ENCODE data around the gene PCMTD2. TPM values are rescaled to one million over a fixed set of nuclear protein-coding genes. Genes with fewer than 3 reads are reported as not detected.

The PCMTD2 gene
- total RNA-seq, 4 donors from 2014 or later: 36.5 to 54.8 (median 44.5) TPM

GRCh38 chr20:64268174-64268573 lies 12.6 kb downstream of the PCMTD2 start:
- H3K4me1 ChIP-seq: peaks cover 0 to 13% (median 5%) of the 10 kb centered on the region in 4 donors
- 92% methylated on average over 10 of the region's 10 CpGs for WGBS
- H3K27me3 ChIP-seq: no peaks in the 10 kb centered on the region
- TF ChIP-seq POLR2AphosphoS5 (IDR thresholded peaks at IDR 0.05) (no peak), EP300 (IDR thresholded peaks at IDR 0.05) (no peak), CTCF (IDR thresholded peaks at IDR 0.05) (no peak), POLR2A (IDR thresholded peaks at IDR 0.05; ENCODE audit: low read depth) (no peak)
- H3K4me3 ChIP-seq: no peak overlapping the region
- intact Hi-C loops (cut with DNase I): no loop called here
- H3K36me3 ChIP-seq: peaks cover 3 to 44% (median 24%) of the 10 kb centered on the region in 4 donors
- H3K9me3 ChIP-seq: no peaks in the 10 kb centered on the region
- DNase-seq (ENCODE audit: extremely low spot score): no peak
- H3K27ac ChIP-seq (replicated peaks in 1 of 4): no peak overlapping the region

- 95% methylated on average over 53 of the region's 53 CpGs for WGBS
Observed at GRCh38 chr20:64269604-64270411, 14.3 kb downstream of the PCMTD2 start.

GRCh38 chr20:64271636-64272035 lies 16.1 kb downstream of the PCMTD2 start:
- H3K4me1 ChIP-seq: no peaks in the 10 kb centered on the region
- intact Hi-C loops (cut with DNase I): no loop called here
- H3K27ac ChIP-seq (replicated peaks in 1 of 4): no peak overlapping the region
- no peak overlapping the region for H3K4me3 ChIP-seq
- TF ChIP-seq POLR2AphosphoS5 (IDR thresholded peaks at IDR 0.05) (no peak), CTCF (IDR thresholded peaks at IDR 0.05) (no peak)
- no peaks in the 10 kb centered on the region for H3K9me3 ChIP-seq
- 92% methylated on average over 11 of the region's 11 CpGs for WGBS
- no peak for DNase-seq (ENCODE audit: extremely low spot score)
- H3K36me3 ChIP-seq: peaks cover 7 to 49% (median 31%) of the 10 kb centered on the region in 4 donors
- no peaks in the 10 kb centered on the region for H3K27me3 ChIP-seq

More at GRCh38 chr20:64269604-64270411, 14.3 kb downstream of the PCMTD2 start:
- no peak for DNase-seq (ENCODE audit: extremely low spot score)
- Histone ChIP-seq H3K9me3 (no peaks in the 10 kb centered on the region), H3K4me3 (no peak overlapping the region), H3K36me3 (peaks cover 7 to 54% (median 36%) of the 10 kb centered on the region in 4 donors), H3K4me1 (peaks cover 0 to 10% (median 5%) of the 10 kb centered on the region in 4 donors), H3K27me3 (no peaks in the 10 kb centered on the region), H3K27ac (replicated peaks in 1 of 4) (no peak overlapping the region)
- no peak for TF ChIP-seq POLR2A (IDR thresholded peaks at IDR 0.05; ENCODE audit: low read depth)
- intact Hi-C loops (cut with DNase I): no loop called here

GRCh38 chr20:64273109-64273508 lies 17.6 kb downstream of the PCMTD2 start:
- Histone ChIP-seq H3K4me1 (no peaks in the 10 kb centered on the region), H3K27ac (replicated peaks in 1 of 4) (no peak overlapping the region), H3K27me3 (no peaks in the 10 kb centered on the region), H3K4me3 (no peak overlapping the region), H3K9me3 (no peaks in the 10 kb centered on the region), H3K36me3 (peaks cover 7 to 54% (median 32%) of the 10 kb centered on the region in 4 donors)
- WGBS: 91% methylated on average over 19 of the region's 19 CpGs
- intact Hi-C loops (cut with DNase I): no loop called here
- TF ChIP-seq CTCF (IDR thresholded peaks at IDR 0.05) (no peak), POLR2AphosphoS5 (IDR thresholded peaks at IDR 0.05) (no peak), EP300 (IDR thresholded peaks at IDR 0.05) (no peak), POLR2A (IDR thresholded peaks at IDR 0.05; ENCODE audit: low read depth) (no peak)
- no peak for DNase-seq (ENCODE audit: extremely low spot score)

- H3K4me3 ChIP-seq: no peak overlapping the region
- H3K4me1 ChIP-seq: no peaks in the 10 kb centered on the region
- no peaks in the 10 kb centered on the region for H3K27me3 ChIP-seq
- 97% methylated on average over 5 of the region's 7 CpGs for WGBS
- DNase-seq (ENCODE audit: extremely low spot score): no peak
- no peak for TF ChIP-seq CTCF (IDR thresholded peaks at IDR 0.05)
- no peak for TF ChIP-seq POLR2A (IDR thresholded peaks at IDR 0.05; ENCODE audit: low read depth)
- H3K9me3 ChIP-seq: no peaks in the 10 kb centered on the region
- intact Hi-C loops (cut with DNase I): no loop called here
- H3K27ac ChIP-seq (replicated peaks in 1 of 4): no peak overlapping the region
- H3K36me3 ChIP-seq: peaks cover 7 to 44% (median 26%) of the 10 kb centered on the region in 4 donors
Observed at GRCh38 chr20:64276817-64277216, 21.3 kb downstream of the PCMTD2 start.
